Smooth muscle cell (in vitro differentiated cells): ENCODE data around the gene AKT3. TPM values are rescaled to one million over a fixed set of nuclear protein-coding genes. Genes with fewer than 3 reads are reported as not detected.

ENCODE experiments used
- DNase-seq: peaks from one replicate; lab custom pipeline; 2025; ENCODE audit not compliant: unreplicated experiment; lab: John Stamatoyannopoulos, UW
- H2AFZ ChIP-seq: fragments of 200-600 bp; sonication (generic); 2 replicates; pipeline ENCODE4 v1.6.0; 2016; ENCODE audit warnings: antibody characterized with exemption, low read depth, mild to moderate bottlenecking
- H3F3A ChIP-seq: fragments of 200-600 bp; sonication (generic); 2 replicates; pipeline ENCODE4 v1.6.0; 2017; ENCODE audit warnings: antibody characterized with exemption, low read depth
- H3K27ac ChIP-seq: fragments of 200-600 bp; sonication (generic); 2 replicates; pipeline ENCODE4 v1.5.1; 2016; ENCODE audit warnings: low read depth, mild to moderate bottlenecking
- H3K27me3 ChIP-seq: fragments of 200-600 bp; sonication (generic); 2 replicates; pipeline ENCODE4 v1.6.1; 2016; ENCODE audit warnings: low read depth, mild to moderate bottlenecking
- H3K36me3 ChIP-seq: fragments of 200-600 bp; sonication (generic); 2 replicates; pipeline ENCODE4 v1.5.1; 2016; ENCODE audit warnings: low read depth
- H3K4me1 ChIP-seq: fragments of 200-600 bp; sonication (generic); 2 replicates; pipeline ENCODE4 v1.5.1; 2016; ENCODE audit warnings: low read depth
- H3K4me2 ChIP-seq: fragments of 200-600 bp; sonication (generic); 2 replicates; pipeline ENCODE4 v1.6.0; 2016; ENCODE audit warnings: mild to moderate bottlenecking
- H3K4me3 ChIP-seq: fragments of 200-600 bp; sonication (generic); 2 replicates; pipeline ENCODE4 v1.5.1; 2016; ENCODE audit warnings: mild to moderate bottlenecking
- H3K79me2 ChIP-seq: fragments of 200-600 bp; sonication (generic); 2 replicates; pipeline ENCODE4 v1.6.0; 2016; ENCODE audit warnings: low read depth, mild to moderate bottlenecking
- H3K9ac ChIP-seq: fragments of 200-600 bp; sonication (generic); 2 replicates; pipeline ENCODE4 v1.6.0; 2016; ENCODE audit warnings: low read depth
- H3K9me3 ChIP-seq: fragments of 200-600 bp; sonication (generic); replicated peaks from 2 replicates; pipeline ENCODE4 v1.5.1; 2016; ENCODE audit warnings: low read depth
- H4K20me1 ChIP-seq: fragments of 200-600 bp; sonication (generic); 2 replicates; pipeline ENCODE4 v1.6.0; 2016; ENCODE audit warnings: low read depth
- WGBS: methylation state at CpG from one replicate; pipeline ENCODE4 v1.1.7; 2016; ENCODE audit warnings: low lambda C conversion rate; 5-methylcytosine and 5-hydroxymethylcytosine counted together
- polyA plus RNA-seq: library from polyadenylated mRNA; unstranded; fragments of >200 nt; fragmentation: Nextera tagmentation; extraction: Ambion mirVana; gene quantifications from 2 replicates; pipeline ENCODE4 v1.2.1, GENCODE V29; 2016
- total RNA-seq: library from RNA; depleted of rRNA; stranded (reverse); fragments of >200 nt; gene quantifications from 2 replicates; pipeline ENCODE4 v1.2.3, GENCODE V29; 2014
- TF ChIP-seq, protein P1 (sequence below): fragments of 200-600 bp; sonication (generic); IDR thresholded peaks from 2 replicates; pipeline ENCODE4 v1.5.1; 2017; ENCODE audit warnings: borderline replicate concordance, mild to moderate bottlenecking, antibody characterized with exemption; ENCODE audit not compliant: insufficient read depth, poor library complexity, severe bottlenecking

The AKT3 gene
- total and polyA plus RNA-seq, 2 experiments from 2014 or later = 5.5 to 32.3 TPM

DNA sequence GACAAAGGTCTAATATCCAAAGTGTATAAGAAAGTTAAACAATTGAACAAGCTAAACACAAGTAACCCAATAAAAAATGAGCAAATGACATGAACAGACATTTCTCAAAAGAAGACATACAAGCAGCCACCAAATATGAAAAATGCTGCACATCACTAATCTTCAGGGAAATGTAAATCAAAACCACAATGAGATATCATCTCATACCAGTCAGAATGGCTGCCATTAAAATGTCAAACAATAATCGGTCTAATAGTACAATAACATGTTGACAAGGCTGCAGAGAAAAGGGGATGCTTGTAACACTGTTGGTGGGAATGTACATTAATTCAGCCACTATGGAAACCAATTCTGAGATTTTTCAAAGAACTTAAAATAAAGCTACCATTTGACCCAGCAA is 264.1 kb downstream of the AKT3 start:
- Histone ChIP-seq H3K79me2 (peaks cover 4% of the 10 kb centered on the region), H3K9ac (no peak overlapping the region), H3F3A (no peaks in the 10 kb centered on the region), H3K4me2 (no peak overlapping the region), H3K27ac (no peak overlapping the region), H3K36me3 (peaks cover 7% of the 10 kb centered on the region), H3K4me3 (no peak overlapping the region), H2AFZ (no peak overlapping the region), H3K9me3 (peaks cover 7% of the 10 kb centered on the region), H4K20me1 (no peaks in the 10 kb centered on the region), H3K4me1 (no peaks in the 10 kb centered on the region), H3K27me3 (no peaks in the 10 kb centered on the region)
- TF ChIP-seq, protein P1, sequence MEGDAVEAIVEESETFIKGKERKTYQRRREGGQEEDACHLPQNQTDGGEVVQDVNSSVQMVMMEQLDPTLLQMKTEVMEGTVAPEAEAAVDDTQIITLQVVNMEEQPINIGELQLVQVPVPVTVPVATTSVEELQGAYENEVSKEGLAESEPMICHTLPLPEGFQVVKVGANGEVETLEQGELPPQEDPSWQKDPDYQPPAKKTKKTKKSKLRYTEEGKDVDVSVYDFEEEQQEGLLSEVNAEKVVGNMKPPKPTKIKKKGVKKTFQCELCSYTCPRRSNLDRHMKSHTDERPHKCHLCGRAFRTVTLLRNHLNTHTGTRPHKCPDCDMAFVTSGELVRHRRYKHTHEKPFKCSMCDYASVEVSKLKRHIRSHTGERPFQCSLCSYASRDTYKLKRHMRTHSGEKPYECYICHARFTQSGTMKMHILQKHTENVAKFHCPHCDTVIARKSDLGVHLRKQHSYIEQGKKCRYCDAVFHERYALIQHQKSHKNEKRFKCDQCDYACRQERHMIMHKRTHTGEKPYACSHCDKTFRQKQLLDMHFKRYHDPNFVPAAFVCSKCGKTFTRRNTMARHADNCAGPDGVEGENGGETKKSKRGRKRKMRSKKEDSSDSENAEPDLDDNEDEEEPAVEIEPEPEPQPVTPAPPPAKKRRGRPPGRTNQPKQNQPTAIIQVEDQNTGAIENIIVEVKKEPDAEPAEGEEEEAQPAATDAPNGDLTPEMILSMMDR = no peak
- 100% methylated on average over 1 of the region's 1 CpG for WGBS
- no peak for DNase-seq

DNA sequence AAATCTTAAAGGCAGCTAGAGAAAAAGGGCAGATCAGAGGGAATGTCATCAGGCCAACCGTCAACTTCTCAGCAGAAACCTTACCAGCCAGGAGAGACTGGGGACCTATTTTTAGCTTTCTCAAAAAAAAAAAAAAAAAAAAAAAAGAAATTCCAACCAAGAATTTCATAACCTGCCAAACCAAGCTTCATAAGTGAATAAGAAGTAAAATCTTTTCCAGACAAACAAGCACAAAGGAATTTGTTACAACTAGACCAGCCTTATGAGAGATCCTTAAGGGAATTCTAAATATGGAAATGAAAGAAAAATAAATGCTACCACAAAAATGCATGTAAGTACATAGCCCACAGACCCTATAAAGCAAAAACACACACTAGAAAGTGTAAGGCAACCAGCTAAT is 267.7 kb downstream of the AKT3 start:
- Histone ChIP-seq H3K79me2 (peaks cover 4% of the 10 kb centered on the region), H3K27ac (no peak overlapping the region), H3K4me2 (no peak overlapping the region), H4K20me1 (no peaks in the 10 kb centered on the region), H3K9me3 (peaks cover 7% of the 10 kb centered on the region), H3K4me1 (no peaks in the 10 kb centered on the region), H3F3A (no peaks in the 10 kb centered on the region), H3K4me3 (no peak overlapping the region), H2AFZ (no peak overlapping the region), H3K27me3 (no peaks in the 10 kb centered on the region), H3K36me3 (peaks cover 7% of the 10 kb centered on the region), H3K9ac (no peak overlapping the region)
- WGBS = 82% methylated on average over 1 of the region's 1 CpG
- TF ChIP-seq, protein P1 = no peak
- DNase-seq = no peak

DNA sequence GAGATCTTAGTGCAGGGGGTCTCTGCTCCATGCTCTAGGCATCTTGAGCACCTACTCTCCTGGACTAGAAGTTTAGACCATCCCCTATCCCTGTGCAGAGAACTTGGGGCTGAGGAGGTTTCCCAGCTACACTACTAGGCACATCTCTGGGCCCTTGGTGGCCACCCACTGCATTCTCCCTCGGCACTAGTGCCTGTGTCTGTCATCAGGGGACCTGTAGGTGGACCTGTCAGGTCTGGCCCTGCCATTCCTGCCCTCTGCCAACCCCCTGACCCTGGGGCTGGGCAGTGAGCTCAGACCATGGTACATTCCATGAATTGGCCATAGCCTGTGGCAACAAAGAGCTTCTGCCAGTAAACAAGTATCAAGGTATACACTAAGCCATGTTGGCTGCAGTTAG is 269.1 kb downstream of the AKT3 start:
- H3K9ac ChIP-seq = no peak overlapping the region
- H2AFZ ChIP-seq = no peak overlapping the region
- no peaks in the 10 kb centered on the region for H3K27me3 ChIP-seq
- H4K20me1 ChIP-seq = no peaks in the 10 kb centered on the region
- H3K4me2 ChIP-seq = no peak overlapping the region
- H3F3A ChIP-seq = no peaks in the 10 kb centered on the region
- TF ChIP-seq, protein P1 = no peak
- no peak for DNase-seq
- peaks cover 7% of the 10 kb centered on the region for H3K9me3 ChIP-seq
- H3K4me3 ChIP-seq = no peak overlapping the region
- H3K36me3 ChIP-seq = peaks cover 3% of the 10 kb centered on the region
- H3K79me2 ChIP-seq = peaks cover 1% of the 10 kb centered on the region
- 95% methylated on average over 1 of the region's 1 CpG for WGBS
- no peaks in the 10 kb centered on the region for H3K4me1 ChIP-seq
- no peak overlapping the region for H3K27ac ChIP-seq

DNA sequence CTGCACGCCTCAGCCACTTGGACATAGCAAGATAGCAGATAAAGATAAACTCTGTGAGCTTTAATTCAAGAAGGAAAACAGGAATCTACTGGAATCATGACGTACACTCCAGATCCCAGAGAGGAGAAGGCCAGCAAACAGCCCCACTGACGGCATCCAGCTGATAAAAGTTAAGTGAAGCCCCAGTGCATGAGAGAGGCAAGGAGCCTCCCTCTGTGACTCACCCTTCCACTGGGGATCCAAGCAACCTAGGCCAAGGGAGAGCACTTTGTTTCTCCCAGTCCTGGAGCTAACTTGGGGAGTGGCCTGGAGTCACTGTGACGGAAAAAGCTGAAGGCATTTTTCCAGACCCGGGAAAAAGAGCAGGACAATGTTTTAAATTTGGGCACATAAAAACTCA is 270.0 kb downstream of the AKT3 start:
- DNase-seq = no peak
- WGBS = 11% methylated on average over 5 of the region's 5 CpGs
- no peaks in the 10 kb centered on the region for H3K36me3 ChIP-seq

More for the DNA sequence above, 270.0 kb downstream of the AKT3 start:
- Histone ChIP-seq H4K20me1 (no peaks in the 10 kb centered on the region), H3F3A (no peaks in the 10 kb centered on the region), H2AFZ (no peak overlapping the region), H3K4me1 (no peaks in the 10 kb centered on the region), H3K4me2 (no peak overlapping the region), H3K9ac (no peak overlapping the region), H3K27ac (no peak overlapping the region), H3K9me3 (peaks cover 4% of the 10 kb centered on the region), H3K79me2 (peaks cover 3% of the 10 kb centered on the region), H3K4me3 (no peak overlapping the region), H3K27me3 (no peaks in the 10 kb centered on the region)
- TF ChIP-seq, protein P1 = no peak
